Panc1 (cell line): Measurements from ENCODE around the gene SH3PXD2A. TPM values are rescaled to one million over a fixed set of nuclear protein-coding genes. Genes with fewer than 3 reads are reported as not detected.

Experiments
- ATAC-seq: fragments of 200-7000 bp; cut with Tn5 transposase; 2 replicates; pipeline ENCODE4 v1.9.1; 2020; ENCODE audit warnings: mild to moderate bottlenecking, moderate library complexity
- BruUV-seq: library from RNA; stranded (reverse); fragments of 400-500 nt; replicated peaks from 2 replicates; lab custom pipeline; 2021; lab: Mats Ljungman, UMichigan
- CTCF ChIA-PET: fragments of 300-600 bp; sonication (Branson Sonifier 250); formaldehyde crosslinking; loops from one replicate; lab custom pipeline; 2022; ENCODE audit warnings: antibody characterized with exemption; lab: Charles Lee
- POLR2A ChIA-PET: fragments of 300-600 bp; sonication (Branson Sonifier 250); formaldehyde crosslinking; loops from one replicate; lab custom pipeline; 2022; ENCODE audit warnings: antibody characterized with exemption; lab: Charles Lee
- DNase-seq: peaks from one replicate; pipeline ENCODE4 v3.0.0-alpha.2; 2010; ENCODE audit warnings: low read depth, low spot score
- H3K27ac ChIP-seq: 2 replicates; pipeline ENCODE4 v1.5.1; 2011; ENCODE audit warnings: mild to moderate bottlenecking, low read length, inconsistent platforms
- H3K27me3 ChIP-seq: fragments of 200-500 bp; sonication (Bioruptor generic); 2 replicates; pipeline ENCODE4 v1.6.0; 2014; ENCODE audit warnings: low read length, inconsistent platforms; ENCODE audit not compliant: control insufficient read depth, insufficient read depth
- H3K36me3 ChIP-seq: fragments of 200-500 bp; sonication (Bioruptor generic); 2 replicates; pipeline ENCODE4 v1.5.1; 2014; ENCODE audit warnings: inconsistent platforms, mild to moderate bottlenecking, low read length, moderate library complexity; ENCODE audit not compliant: control insufficient read depth, insufficient read depth
- H3K4me1 ChIP-seq: 2 replicates; pipeline ENCODE4 v1.5.1; 2011; ENCODE audit warnings: inconsistent platforms, mild to moderate bottlenecking, low read length, moderate library complexity; ENCODE audit not compliant: control insufficient read depth, insufficient read depth
- H3K4me3 ChIP-seq, 2 experiments: 2 replicates each; pipeline ENCODE4 v1.5.1; 2011 to 2012; ENCODE audit warnings: low read depth in 2 of 2, low read length in 2 of 2, mild to moderate bottlenecking in 2 of 2, inconsistent platforms in 1 of 2, moderate library complexity in 1 of 2
- H3K9me3 ChIP-seq: fragments of 200-500 bp; sonication (Bioruptor generic); 2 replicates; pipeline ENCODE4 v1.5.1; 2014; ENCODE audit warnings: low read depth, mild to moderate bottlenecking, inconsistent platforms, low read length, moderate library complexity; ENCODE audit not compliant: control insufficient read depth, insufficient read depth
- POLR2AphosphoS5 ChIP-seq: IDR thresholded peaks from 2 replicates; pipeline ENCODE4 v1.6.1; 2012; ENCODE audit warnings: mild to moderate bottlenecking, low read depth, low read length, moderate library complexity
- REST ChIP-seq, 2 experiments: IDR thresholded peaks; 2 replicates each; pipeline ENCODE4 v1.6.1; 2011 to 2012; ENCODE audit warnings: low read depth in 2 of 2, control low read depth in 1 of 2, low read length in 1 of 2, mild to moderate bottlenecking in 1 of 2, moderate library complexity in 1 of 2; ENCODE audit not compliant: insufficient read depth in 1 of 2
- SIN3A ChIP-seq: IDR thresholded peaks from 2 replicates; pipeline ENCODE4 v1.6.1; 2012; ENCODE audit warnings: low read depth, mild to moderate bottlenecking, low read length, moderate library complexity, borderline replicate concordance; ENCODE audit not compliant: insufficient read depth
- TCF7L2 ChIP-seq: IDR thresholded peaks from 2 replicates; pipeline ENCODE4 v1.6.1; 2011; ENCODE audit warnings: mild to moderate bottlenecking, low read depth, low read length, inconsistent platforms
- in situ Hi-C: cut with HindIII; loops from 2 replicates; pipeline ENCODE4 v1.10.0; 2016; ENCODE audit warnings: low sequenced_read_pairs, low pct_unique_long_range_greater_than_20kb
- intact Hi-C: fragments of 100-400 bp; cut with micrococcal nuclease; formaldehyde crosslinking; loops from one replicate; pipeline ENCODE4 v1.10.0; 2022; ENCODE audit not compliant: unreplicated experiment
- total RNA-seq: library from RNA; stranded (reverse); gene quantifications from one replicate; pipeline ENCODE4 v1.2.1, GENCODE V29; 2021; ENCODE audit not compliant: unreplicated experiment
- TF ChIP-seq, protein P1 (sequence below): fragments of 450-650 bp; IDR thresholded peaks from 2 replicates; pipeline ENCODE4 v1.5.1; 2017; ENCODE audit warnings: mild to moderate bottlenecking

The SH3PXD2A gene
- total RNA-seq, 1 experiment from 2014 or later, result 5.7 TPM

DNA sequence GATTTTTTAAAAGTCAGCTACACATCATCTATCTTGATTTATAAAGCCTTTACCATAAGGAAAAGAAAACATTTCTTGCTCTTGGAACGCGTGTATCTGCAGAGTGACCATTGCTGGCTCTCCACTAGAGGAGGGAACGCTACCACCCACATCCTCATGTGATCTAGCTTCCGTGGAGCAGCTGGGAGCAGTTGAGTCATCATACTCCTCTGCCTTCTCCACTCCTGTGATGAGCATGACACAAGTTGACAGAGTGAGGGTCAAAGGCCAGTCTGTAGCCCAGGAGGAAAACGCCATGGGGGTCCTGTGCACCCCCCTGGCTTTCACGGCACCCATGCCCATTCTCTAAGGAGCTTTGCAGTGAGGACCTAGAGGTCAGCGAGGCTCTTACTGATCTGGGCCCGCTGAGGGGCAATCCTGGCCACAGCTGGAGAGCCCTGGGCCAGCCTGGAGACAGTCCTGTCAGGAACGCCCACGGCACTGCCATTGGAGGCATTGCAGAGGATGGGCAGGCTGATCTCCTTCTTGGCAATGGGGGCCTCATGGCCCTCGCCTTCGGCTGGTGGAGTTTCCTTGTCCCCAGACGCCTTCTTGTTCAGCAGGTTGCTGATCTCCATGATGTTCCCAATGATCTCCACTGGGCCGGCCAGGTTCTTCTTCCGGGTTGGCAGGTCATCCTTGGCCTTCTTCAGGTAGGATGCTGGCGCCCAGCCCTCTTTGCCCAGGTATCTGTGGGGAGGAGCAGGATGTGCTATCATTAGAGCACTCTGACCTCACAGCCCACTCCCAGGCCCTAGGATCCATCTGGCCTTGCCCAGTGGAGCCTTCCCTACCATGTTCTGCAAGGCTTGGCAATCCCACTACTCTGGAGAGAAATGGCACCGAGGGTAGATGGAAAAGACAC lies 242.7 kb downstream of the SH3PXD2A start:
- Histone ChIP-seq H3K27me3 (no peaks in the 10 kb centered on the region), H3K4me1 (no peaks in the 10 kb centered on the region), H3K36me3 (no peaks in the 10 kb centered on the region), H3K4me3 (no peak overlapping the region), H3K27ac (no peak overlapping the region), H3K9me3 (no peaks in the 10 kb centered on the region)
- DNase-seq (no peak), ATAC-seq (no peak)
- CTCF ChIA-PET, result interaction anchor here (0.6 to 1.7 kb wide), 2 partner anchors 44 to 73 kb away, joined by 3 to 5 read pairs; no protein-coding TSS in a partner anchor
- no TSS peak for BruUV-seq
- in situ Hi-C loops, result no loop called here
- POLR2A ChIA-PET, result no interaction called here
- intact Hi-C loops, result no loop called here
- TF ChIP-seq POLR2AphosphoS5, result no peak
- no peak for TF ChIP-seq TCF7L2
- TF ChIP-seq REST (IDR thresholded peaks at IDR 0.05; ENCODE audit: insufficient read depth in 1 of 2, low read depth in 2 of 2, low read length in 1 of 2), result no peak
- no peak for TF ChIP-seq SIN3A
- TF ChIP-seq, protein P1, sequence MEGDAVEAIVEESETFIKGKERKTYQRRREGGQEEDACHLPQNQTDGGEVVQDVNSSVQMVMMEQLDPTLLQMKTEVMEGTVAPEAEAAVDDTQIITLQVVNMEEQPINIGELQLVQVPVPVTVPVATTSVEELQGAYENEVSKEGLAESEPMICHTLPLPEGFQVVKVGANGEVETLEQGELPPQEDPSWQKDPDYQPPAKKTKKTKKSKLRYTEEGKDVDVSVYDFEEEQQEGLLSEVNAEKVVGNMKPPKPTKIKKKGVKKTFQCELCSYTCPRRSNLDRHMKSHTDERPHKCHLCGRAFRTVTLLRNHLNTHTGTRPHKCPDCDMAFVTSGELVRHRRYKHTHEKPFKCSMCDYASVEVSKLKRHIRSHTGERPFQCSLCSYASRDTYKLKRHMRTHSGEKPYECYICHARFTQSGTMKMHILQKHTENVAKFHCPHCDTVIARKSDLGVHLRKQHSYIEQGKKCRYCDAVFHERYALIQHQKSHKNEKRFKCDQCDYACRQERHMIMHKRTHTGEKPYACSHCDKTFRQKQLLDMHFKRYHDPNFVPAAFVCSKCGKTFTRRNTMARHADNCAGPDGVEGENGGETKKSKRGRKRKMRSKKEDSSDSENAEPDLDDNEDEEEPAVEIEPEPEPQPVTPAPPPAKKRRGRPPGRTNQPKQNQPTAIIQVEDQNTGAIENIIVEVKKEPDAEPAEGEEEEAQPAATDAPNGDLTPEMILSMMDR, result no peak

- Histone ChIP-seq H3K27me3 (no peaks in the 10 kb centered on the region), H3K4me3 (no peak overlapping the region), H3K27ac (no peak overlapping the region), H3K9me3 (no peaks in the 10 kb centered on the region), H3K36me3 (no peaks in the 10 kb centered on the region), H3K4me1 (no peaks in the 10 kb centered on the region)
- ChIA-PET POLR2A (no interaction called here), CTCF (interaction anchor here (1.7 kb wide), 1 partner anchor 75 kb away, joined by 5 read pairs; no protein-coding TSS in a partner anchor)
- in situ Hi-C loops (no loop called here), intact Hi-C loops (no loop called here)
- no TSS peak for BruUV-seq
- TF ChIP-seq REST (IDR thresholded peaks at IDR 0.05; ENCODE audit: insufficient read depth in 1 of 2, low read depth in 2 of 2, low read length in 1 of 2) (no peak), SIN3A (no peak), POLR2AphosphoS5 (no peak), TCF7L2 (no peak)
- TF ChIP-seq, protein P1, result no peak
- no peak for ATAC-seq
- DNase-seq, result no peak
These were observed 244.4 kb downstream of the SH3PXD2A start for GRCh38 chr10:103610921-103611511.
